Muscle of leg (tissue), 11 donors: ENCODE results near the gene GJD3. TPM values are rescaled to one million over a fixed set of nuclear protein-coding genes. Genes with fewer than 3 reads are reported as not detected.

Source experiments
- DNase-seq: peaks from one replicate; pipeline ENCODE4 v3.0.0; 2013
- H3K27ac ChIP-seq: one replicate; pipeline ENCODE4 v1.5.1; 2013; ENCODE audit warnings: mild to moderate bottlenecking, low read length, control low read depth
- H3K27me3 ChIP-seq: one replicate; pipeline ENCODE4 v1.6.1; 2013; ENCODE audit warnings: low read length; ENCODE audit not compliant: control insufficient read depth, insufficient read depth
- H3K36me3 ChIP-seq: one replicate; pipeline ENCODE4 v1.6.1; 2013; ENCODE audit warnings: low read length; ENCODE audit not compliant: control insufficient read depth, insufficient read depth
- H3K4me1 ChIP-seq: one replicate; pipeline ENCODE4 v1.6.1; 2013; ENCODE audit warnings: low read length; ENCODE audit not compliant: control insufficient read depth, insufficient read depth
- H3K4me3 ChIP-seq: one replicate; pipeline ENCODE4 v1.5.1; 2013; ENCODE audit warnings: low read length, control low read depth
- H3K9me3 ChIP-seq: replicated peaks from 2 replicates; pipeline ENCODE4 v1.6.1; 2013; ENCODE audit warnings: low read depth, low read length; ENCODE audit not compliant: control insufficient read depth
- WGBS: methylation state at CpG from one replicate; pipeline ENCODE4 v1.1.5; 2013; ENCODE audit warnings: missing lambda C conversion rate; ENCODE audit not compliant: insufficient coverage; 5-methylcytosine and 5-hydroxymethylcytosine counted together
- polyA plus RNA-seq, 8 donors: library from polyadenylated mRNA; unstranded; fragments of 120-200 nt; gene quantifications; one replicate each; pipeline versions ENCODE4 v1.2.1 to v1.2.3, GENCODE V29; 2013; ENCODE audit warnings: inconsistent platforms in 1 of 8, low replicate concordance in 1 of 8; ENCODE audit not compliant: insufficient read length in 8 of 8, insufficient read depth in 1 of 8
- total RNA-seq: library from RNA; stranded (reverse); fragments of 120-200 nt; gene quantifications from one replicate; pipeline ENCODE4 v1.2.4, GENCODE V29; 2013

Gene GJD3
- total and polyA plus RNA-seq, 9 donors = 0.17 to 0.87 (median 0.27) TPM; not detected in 1

DNA sequence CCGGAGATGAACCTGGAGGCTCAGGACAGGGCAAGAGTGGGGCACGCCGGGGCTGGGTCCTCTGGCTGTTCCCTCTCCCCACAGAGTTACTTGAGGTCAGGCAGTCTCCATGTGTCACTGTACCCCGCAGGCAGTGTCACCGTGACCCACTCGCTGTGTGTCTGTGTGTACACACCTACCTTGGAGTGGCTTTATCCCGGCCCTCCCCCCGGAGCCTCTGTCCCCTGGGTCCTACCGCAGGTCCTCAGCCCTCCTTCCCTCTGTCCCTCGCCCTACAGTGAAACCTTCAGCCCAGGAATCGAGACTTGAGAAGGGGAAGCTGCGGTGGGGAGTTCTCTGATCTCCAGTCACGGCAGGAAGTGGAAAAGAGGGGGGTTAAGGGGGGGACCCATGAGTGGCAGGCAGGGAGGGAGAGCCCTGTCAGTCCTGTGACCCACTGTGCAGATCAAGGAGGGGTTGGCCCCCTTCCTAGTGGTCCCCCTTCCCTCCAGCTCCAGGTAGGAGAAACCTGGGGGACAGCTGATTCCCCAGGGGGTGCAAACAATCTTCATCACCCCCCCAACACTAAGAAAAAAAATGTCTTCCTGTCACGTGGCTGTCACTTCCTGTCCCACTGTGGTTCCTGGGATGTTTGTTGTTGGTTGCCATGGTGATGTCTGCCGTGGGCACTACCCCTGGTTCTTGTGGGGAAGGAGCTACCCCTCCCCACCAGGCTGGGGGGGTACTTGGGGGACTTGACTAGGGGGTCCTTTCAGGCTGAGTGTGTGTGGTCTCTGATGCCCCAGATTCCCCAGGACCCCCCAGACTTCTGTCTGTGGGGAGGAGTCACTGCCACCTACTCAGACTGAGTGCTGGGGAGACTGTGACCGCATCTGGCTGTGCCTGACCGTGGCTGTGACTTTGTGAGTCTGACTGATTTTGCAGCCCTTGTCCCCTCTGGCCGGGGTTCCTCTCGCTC, 41.9 kb downstream of the GJD3 start:
- Histone ChIP-seq H3K27me3 (no peaks in the 10 kb centered on the region), H3K4me3 (peak overlapping the region; percentile 96), H3K9me3 (no peaks in the 10 kb centered on the region), H3K36me3 (no peaks in the 10 kb centered on the region), H3K27ac (peak overlapping the region; percentile 89), H3K4me1 (peaks cover 91% of the 10 kb centered on the region)
- peak; percentile 90 for DNase-seq
- WGBS = 24% methylated on average over 9 of the region's 19 CpGs

DNA sequence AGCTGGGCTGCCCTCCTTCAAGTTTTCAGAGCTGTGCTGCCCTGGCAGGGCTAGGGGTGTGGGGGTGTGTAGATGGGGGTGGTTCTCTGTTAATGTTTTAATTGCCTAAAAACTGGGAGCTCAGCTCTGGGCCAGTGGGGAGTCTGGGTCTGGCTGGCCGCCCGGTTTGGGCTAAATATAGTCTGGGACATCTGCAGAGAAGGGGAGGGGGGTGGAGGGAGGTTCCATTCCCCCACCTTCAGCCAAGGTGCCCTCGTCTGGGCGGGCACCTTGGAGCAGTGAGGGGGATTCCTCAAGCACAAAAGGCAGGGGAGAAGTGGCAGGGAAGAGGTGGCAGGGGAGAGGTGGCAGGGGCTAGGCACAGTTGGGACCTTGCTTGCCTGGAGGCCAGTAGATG, 42.6 kb downstream of the GJD3 start:
- DNase-seq = peak; percentile 76
- H3K4me1 ChIP-seq = peaks cover 91% of the 10 kb centered on the region

DNA sequence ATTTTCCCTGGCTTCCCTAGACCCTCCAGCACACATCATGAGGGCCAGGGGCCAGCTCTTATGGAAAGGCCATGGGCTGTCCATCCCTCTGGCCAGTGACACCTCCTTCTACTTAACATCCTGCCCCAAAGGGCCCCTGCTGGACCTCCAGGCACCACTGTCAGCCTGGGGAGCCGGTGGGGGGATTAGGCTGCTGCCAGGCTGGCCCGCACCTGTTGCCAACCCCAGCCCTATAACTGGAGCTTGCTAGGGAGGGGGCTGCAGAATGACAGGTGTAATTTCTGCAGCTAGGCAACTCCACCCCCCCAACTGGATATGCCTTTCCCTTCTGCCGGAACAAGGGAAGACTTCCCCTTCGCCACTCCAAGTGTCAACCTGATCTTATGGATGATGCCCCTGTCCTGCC, 43.0 kb downstream of the GJD3 start:
- no peak for DNase-seq
- H3K27me3 ChIP-seq = no peaks in the 10 kb centered on the region
- WGBS = no CpG with 5 or more reads among the region's 4 CpGs

More for the DNA sequence above, 42.6 kb downstream of the GJD3 start:
- Histone ChIP-seq H3K27ac (peak overlapping the region; percentile 89), H3K9me3 (no peaks in the 10 kb centered on the region), H3K27me3 (no peaks in the 10 kb centered on the region), H3K4me3 (peak overlapping the region; percentile 96), H3K36me3 (no peaks in the 10 kb centered on the region)
- WGBS = no CpG with 5 or more reads among the region's 4 CpGs

DNA sequence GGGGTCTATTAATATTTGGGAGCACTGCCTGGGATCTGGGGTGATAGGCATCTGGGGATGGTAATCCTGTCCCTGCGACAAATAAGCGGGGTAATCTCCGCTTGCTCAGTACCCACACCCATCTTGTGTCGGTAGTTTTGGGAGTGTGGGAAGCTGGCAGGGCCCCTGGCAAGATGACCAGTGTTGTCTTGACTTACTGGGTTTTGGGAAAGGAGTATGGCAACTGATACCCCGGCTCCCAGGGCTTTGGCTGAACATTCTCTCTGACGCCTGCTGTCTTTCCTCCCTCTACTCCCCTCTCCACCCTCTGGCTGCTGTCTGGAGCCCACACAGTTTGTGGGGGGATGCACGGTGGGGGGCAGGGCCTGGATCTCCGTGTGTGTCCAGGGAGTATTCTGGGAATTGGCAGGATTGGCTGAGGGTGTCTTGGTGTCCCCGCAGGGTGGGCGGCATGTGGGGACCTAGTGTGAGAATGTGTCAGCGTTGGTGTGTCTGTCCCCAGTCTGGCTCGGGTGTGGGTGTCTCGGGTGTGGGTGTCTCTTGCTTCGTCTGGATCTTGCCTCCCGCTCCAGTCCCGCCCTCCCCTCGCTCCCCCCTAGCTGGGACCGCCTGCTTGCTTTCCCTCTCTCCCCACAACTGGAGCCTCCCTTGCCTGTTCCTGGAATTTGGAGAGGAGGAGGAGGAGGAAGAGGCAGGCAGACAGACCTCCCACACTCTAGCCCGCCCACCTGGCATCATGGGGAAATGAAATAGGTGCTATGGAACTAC, 43.6 kb downstream of the GJD3 start:
- peak; percentile 97 for DNase-seq
- H3K9me3 ChIP-seq = no peaks in the 10 kb centered on the region
- peaks cover 91% of the 10 kb centered on the region for H3K4me1 ChIP-seq
- H3K27me3 ChIP-seq = no peaks in the 10 kb centered on the region
- H3K36me3 ChIP-seq = no peaks in the 10 kb centered on the region
- peak overlapping the region; percentile 89 for H3K27ac ChIP-seq
- 0% methylated on average over 2 of the region's 19 CpGs for WGBS
- H3K4me3 ChIP-seq = peak overlapping the region; percentile 96

More for the DNA sequence above, 43.0 kb downstream of the GJD3 start:
- peaks cover 91% of the 10 kb centered on the region for H3K4me1 ChIP-seq
- H3K9me3 ChIP-seq = no peaks in the 10 kb centered on the region
- H3K36me3 ChIP-seq = no peaks in the 10 kb centered on the region
- H3K4me3 ChIP-seq = peak overlapping the region; percentile 96
- peak overlapping the region; percentile 89 for H3K27ac ChIP-seq

DNA sequence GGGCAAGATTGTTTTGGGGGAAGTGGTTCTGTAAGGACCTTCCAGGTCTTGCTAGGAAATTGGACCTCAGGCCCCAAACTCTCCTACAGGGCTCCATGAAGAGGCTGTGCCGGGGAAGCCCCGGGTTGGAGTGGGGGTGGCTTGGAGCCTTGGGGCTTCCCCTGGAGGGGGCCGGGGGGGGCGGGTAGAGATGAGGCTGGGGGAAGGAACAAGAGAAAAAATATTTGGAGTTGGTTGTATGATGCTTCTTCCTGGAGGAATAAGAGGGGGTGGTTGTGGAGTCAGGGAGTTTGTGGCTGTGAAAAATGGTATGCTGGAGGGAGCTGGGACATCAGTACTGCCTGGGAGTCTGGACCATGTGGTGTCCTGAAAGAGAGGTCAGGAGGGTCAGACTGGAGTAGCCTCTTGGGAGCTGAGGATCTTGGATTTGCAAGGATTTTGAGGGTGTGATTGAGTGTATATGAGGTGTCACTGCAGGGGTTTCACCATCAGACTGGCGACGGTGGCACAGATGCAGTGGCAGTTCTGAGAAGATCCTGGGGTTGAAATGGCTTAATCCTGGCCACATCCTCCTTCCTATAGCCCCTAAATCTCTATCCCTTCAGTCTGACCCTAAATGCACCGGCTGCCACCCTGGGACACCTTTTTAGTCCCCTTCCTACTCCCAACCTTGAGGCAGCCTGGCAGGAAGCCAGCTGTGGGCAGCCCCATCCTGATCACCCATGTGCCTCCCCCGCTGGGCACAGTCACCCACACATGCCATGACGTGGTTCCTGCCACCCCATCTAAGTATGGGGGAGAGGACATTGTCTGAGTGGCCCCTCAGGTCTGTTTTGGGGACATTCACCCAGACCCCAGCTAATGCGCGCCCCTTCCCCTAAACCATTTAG, 44.6 kb downstream of the GJD3 start:
- Histone ChIP-seq H3K9me3 (no peaks in the 10 kb centered on the region), H3K27ac (peak overlapping the region; percentile 89), H3K27me3 (no peaks in the 10 kb centered on the region), H3K4me3 (peak overlapping the region; percentile 96), H3K36me3 (no peaks in the 10 kb centered on the region), H3K4me1 (peaks cover 90% of the 10 kb centered on the region)
- WGBS = 46% methylated on average over 2 of the region's 11 CpGs
- DNase-seq = no peak

DNA sequence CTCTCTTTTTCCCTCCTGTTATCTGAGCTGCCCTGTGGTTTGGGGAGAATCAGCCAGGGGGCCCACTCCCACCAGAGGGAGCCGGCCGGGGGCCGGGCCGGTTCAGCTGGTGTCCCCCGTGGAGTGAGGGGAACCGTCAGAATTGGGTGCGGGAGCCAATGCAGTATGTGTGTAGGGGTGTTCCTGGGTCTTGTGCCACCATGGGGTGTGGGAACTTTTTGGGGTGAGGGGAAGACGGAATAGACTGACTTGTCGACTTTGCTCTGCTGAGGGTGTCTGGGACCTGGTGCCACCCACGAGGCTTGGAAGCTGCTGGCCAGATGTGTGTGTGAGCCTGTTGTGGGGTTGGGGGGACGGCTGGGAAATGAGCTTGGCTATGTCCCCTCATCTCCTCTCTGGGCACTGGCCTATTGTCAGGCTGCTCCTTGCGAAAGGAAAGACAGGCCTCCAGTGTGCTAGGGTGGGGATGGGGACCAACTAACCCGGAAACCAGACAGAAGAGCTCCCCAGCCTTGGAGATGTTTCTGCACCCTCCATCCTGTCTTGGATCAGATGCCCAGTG, 45.6 kb downstream of the GJD3 start:
- 1% methylated on average over 8 of the region's 13 CpGs for WGBS
- H3K27ac ChIP-seq = peak overlapping the region; percentile 89
- H3K4me3 ChIP-seq = peak overlapping the region; percentile 96
- peaks cover 90% of the 10 kb centered on the region for H3K4me1 ChIP-seq
- no peaks in the 10 kb centered on the region for H3K36me3 ChIP-seq
- no peaks in the 10 kb centered on the region for H3K27me3 ChIP-seq
- DNase-seq = peak; percentile 59
- no peaks in the 10 kb centered on the region for H3K9me3 ChIP-seq

DNA sequence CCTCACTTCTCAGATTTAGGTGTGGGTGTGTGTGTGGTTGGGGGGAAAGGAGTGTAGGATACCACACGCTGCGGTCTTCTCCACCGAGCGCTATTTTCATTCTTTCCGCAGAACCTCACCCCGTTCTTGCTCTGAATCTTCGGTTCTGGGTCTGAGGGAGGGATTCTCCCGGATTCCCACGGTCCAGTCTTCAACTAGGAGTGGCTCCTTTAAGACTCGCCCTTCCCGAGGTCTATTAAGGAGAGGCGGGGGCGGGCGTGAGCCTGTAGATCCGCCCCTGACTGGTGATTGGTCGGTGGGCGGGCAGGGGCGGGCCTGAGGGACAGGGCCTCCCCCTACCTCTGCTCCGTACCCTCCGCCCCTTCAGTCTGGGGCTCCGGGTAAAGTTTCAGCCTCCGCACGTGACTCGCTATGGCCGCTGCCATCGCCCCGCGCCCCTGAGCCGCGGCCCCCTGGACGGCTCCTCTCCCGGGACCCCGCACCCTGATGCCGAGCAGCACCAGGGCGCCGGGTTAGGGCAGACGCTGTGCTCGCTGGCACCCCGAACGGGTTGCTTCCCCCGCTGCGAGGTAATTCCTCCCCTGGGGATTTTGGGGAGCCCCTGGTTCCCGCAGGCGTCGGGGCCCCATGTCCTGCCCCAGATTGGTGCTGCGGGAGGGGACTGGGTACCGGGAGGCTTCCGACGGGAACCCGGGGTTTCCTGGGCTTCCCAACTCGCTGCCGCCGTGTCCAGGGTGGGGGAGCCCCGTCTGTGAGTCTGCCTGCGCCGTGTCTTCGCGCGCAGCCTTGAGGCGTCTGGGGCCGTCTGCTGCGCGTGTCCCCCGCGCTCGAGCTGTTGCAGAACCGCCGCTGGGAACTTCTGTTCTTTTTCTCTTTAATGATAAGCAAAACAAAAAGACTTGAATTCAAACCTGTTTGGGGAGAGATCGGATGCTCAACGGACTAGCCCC, 46.4 kb downstream of the GJD3 start:
- peaks cover 90% of the 10 kb centered on the region for H3K4me1 ChIP-seq
- DNase-seq = peak; percentile 99
- H3K9me3 ChIP-seq = no peaks in the 10 kb centered on the region
- under 1% methylated on average over 30 of the region's 70 CpGs for WGBS
- H3K4me3 ChIP-seq = peak overlapping the region; percentile 96
- H3K36me3 ChIP-seq = no peaks in the 10 kb centered on the region
- H3K27me3 ChIP-seq = no peaks in the 10 kb centered on the region
- peak overlapping the region; percentile 98 for H3K27ac ChIP-seq

DNA sequence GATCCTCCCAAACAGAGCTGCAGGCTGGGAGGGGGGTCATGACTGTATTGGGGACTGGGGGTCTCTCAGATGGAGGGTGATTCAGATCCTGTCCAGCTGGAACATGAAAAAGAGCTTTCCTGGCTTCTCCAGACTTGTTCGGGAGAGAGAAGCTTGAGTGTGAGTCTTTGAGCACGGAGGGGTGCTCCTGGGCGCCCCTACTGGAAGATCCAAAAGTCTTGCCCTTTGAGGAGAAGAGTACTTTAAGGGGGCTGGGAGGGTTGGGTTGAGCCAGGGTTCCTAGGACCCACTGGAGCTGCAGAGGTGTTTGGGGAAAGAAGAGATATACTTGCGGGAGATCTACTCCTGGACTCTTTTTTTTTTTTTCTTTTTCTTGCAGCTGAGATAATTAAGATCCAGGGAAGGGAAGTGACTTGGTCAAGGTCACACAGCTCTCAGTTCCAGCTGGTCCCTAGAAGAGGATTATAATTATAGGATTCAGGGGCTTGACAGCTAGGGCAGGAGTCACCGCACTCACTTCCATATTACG, 47.1 kb downstream of the GJD3 start:
- Histone ChIP-seq H3K27me3 (no peaks in the 10 kb centered on the region), H3K4me1 (peaks cover 90% of the 10 kb centered on the region), H3K36me3 (no peaks in the 10 kb centered on the region), H3K9me3 (no peaks in the 10 kb centered on the region), H3K27ac (peak overlapping the region; percentile 98), H3K4me3 (peak overlapping the region; percentile 96)
- 5% methylated on average over 4 of the region's 6 CpGs for WGBS
- DNase-seq = peak; percentile 87
